Head of caudate nucleus (tissue), 42 donors: ENCODE results near the gene DENND2A.
A peak's percentile ranks its signal among the peaks of the same experiment; 100 is the strongest.
"Not testable (repeated sequence)": the region's sequence is repeated elsewhere in the genome, so short reads cannot be mapped to it uniquely, and the experiment has no call there.

Source experiments
- DNase-seq, 42 donors: peaks; one replicate each; pipeline versions ENCODE4 v3.0.0 to v3.0.0-alpha.2; 2020 to 2021; ENCODE audit warnings: mixed read lengths in 7 of 42
- intact Hi-C: fragments of 100-400 bp; cut with DNase I; formaldehyde crosslinking; loops from one replicate; pipeline ENCODE4 v1.15.0; 2022

Gene DENND2A

GRCh38 chr7:140674899-140675701 lies 34.5 kb upstream of the DENND2A start:
- DNase-seq = peak in 36 of 42 donors; percentile 17 to 81 (median 62)
- intact Hi-C loops = loop anchor here (2.0 to 10.0 kb wide), 4 partner anchors 22 to 340 kb away; partner anchors contain the start of genes BRAF, MRPS33 and NDUFB2

GRCh38 chr7:140674356-140674800 lies 33.8 kb upstream of the DENND2A start:
- intact Hi-C loops = loop anchor here (2.0 to 10.0 kb wide), 4 partner anchors 22 to 340 kb away; partner anchors contain the start of genes BRAF, MRPS33 and NDUFB2
- DNase-seq = peak in 6 of 42 donors; percentile 6 to 34 (median 22)

GRCh38 chr7:140673774-140674155 lies 33.2 kb upstream of the DENND2A start:
- intact Hi-C loops = loop anchor here (2.0 to 10.0 kb wide), 4 partner anchors 23 to 341 kb away; partner anchors contain the start of genes BRAF, MRPS33 and NDUFB2
- DNase-seq = peak in 1 of 42 donors; percentile 15

- DNase-seq = peak; percentile 40 to 87 (median 68)
- intact Hi-C loops = loop anchor here (10.0 kb wide), 3 partner anchors 132 to 342 kb away; partner anchors contain the start of genes BRAF and MRPS33
Measured at GRCh38 chr7:140673063-140673773, 32.6 kb upstream of the DENND2A start.

DNA sequence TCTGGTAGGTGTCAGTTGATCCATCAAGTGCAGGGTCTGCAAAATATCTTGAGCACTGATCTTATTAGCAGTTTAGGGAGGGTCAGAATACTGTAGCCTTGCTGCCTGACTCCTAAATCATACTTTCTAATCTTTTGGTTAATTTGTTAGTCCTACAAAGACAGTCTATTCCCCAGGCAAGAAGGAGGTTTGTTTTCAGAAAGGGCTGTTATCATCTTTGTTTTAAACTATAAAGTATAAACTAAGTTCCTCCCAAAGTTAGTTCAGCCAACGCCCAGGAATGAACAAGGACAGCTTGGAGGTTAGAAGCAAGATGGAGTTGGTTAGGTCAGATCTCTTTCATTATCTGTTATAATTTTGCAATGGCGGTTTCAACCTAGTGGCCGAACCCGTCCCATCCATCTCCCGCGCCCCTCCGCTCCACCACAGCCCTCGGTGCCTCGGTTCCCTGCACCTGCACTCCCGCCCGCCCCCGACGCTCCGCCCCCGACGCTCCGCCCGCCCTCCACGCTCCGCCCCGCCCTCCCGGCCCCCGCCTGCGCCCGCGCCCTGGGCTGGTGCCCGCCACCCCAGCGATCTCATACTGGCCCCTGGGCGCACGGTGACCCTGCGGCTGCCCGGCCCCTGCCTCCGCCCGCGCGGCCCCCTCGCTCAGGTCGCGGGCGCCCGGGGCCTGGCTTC lies 31.9 kb upstream of the DENND2A start, which contains the start of gene ADCK2:
Gene ADCK2, plus strand, starts transcription at position 564 of the 681 bp plus-strand sequence. CDS start 386 bp downstream, outside the sequence.
- intact Hi-C loops = loop anchor here (10.0 kb wide), 3 partner anchors 132 to 342 kb away; partner anchors contain the start of genes BRAF and MRPS33
- peak in 41 of 42 donors; percentile 18 to 85 (median 72) for DNase-seq

DNA sequence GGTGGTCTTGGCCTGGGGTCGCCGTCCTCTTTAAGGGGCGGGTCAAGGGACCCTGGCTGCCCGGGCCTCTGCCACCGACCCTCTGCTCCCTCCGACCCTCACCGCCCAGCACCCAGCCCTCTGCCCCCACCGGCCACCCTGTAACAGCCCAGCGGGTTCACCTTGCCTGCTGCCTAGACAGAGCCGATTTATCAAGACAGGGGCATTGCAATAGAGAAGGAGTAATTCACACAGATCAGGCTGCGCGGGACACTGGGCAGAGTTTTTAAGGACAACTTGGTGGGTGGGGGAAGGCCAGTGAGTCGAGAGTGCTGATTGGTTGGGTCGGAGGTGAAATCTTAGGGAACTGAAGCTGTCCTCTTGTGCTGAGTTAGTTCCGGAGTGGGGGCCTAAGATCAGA lies 31.4 kb upstream of the DENND2A start:
- intact Hi-C loops = loop anchor here (10.0 kb wide), 3 partner anchors 133 to 343 kb away; partner anchors contain the start of genes BRAF and MRPS33
- peak in 5 of 42 donors; percentile 7 to 34 (median 22) for DNase-seq

DNA sequence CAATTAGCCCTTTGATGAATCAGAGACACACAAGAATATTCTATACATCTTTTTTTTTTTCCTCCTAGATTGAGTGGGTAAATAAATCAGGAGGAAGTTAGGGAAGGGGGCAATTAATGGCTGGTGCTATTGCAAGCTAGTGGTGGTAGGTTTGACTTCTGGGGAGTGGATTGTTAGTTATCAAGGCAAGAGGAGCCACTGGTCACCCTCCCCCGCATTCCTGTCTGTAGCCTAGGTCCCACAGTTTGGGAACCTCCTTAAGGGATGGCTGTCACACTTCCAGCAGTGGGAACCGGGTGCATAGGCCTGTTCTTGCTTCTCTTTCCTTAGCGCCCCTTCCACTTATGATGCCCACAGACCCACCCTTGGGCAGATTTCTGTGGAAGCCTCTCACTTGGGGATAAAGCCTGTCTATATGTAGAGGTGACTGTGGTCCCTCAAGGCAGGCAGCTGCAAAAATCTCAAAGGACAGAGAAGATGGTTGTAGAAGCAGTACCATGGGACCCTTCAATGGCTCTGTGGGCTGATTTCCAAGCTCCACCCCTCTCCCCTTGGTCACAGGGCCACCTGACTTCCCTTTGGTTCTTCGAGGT lies 29.8 kb upstream of the DENND2A start:
- intact Hi-C loops = loop anchor here (10.0 kb wide), 3 partner anchors 134 to 344 kb away; partner anchors contain the start of genes BRAF and MRPS33
- DNase-seq = peak in 2 of 42 donors; percentile 6 to 9

DNA sequence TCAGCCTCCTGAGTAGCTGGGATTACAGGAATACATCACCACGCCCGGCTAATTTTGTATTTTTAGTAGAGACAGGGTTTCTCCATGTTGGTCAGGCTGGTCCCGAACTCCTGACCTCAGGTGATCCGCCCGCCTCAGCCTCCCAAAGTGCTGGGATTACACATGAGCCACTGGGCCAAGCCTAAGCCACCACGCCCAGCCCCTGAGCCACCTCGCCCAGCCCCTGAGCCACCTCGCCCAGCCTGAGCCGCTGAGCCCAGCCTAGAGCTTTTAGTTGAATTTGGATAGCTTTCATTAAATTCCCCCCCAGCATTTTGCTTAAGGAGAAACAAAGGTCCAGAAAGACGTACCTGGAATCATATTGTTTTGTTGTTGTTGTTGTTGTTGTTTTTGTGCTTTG lies 29.2 kb upstream of the DENND2A start:
- DNase-seq = peak in 3 of 42 donors; percentile 1 to 12 (median 8)
- intact Hi-C loops = loop anchor here (10.0 kb wide), 3 partner anchors 135 to 345 kb away; partner anchors contain the start of genes BRAF and MRPS33

DNA sequence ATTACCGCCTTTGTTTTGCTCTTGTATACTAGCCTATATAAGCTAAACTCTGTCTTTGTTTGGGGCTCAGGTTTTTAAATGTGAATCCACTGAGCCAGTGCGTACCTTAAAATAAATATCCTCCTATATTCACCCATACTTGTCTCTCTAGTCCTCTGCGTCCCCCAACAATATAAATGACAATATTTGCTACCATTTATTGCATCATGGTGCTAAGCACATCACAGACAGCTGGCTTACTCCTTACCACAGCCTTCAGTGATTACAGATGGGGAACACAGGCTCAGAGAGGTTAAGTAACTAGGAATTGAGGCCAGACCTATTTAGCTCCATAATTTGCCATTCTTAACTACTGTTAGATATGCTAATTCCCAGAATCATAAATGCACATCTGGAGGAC lies 28.7 kb upstream of the DENND2A start:
- intact Hi-C loops = no loop called here
- DNase-seq = no peak

- intact Hi-C loops = no loop called here
Measured at GRCh38 chr7:140668641-140669040, 28.0 kb upstream of the DENND2A start.

DNA sequence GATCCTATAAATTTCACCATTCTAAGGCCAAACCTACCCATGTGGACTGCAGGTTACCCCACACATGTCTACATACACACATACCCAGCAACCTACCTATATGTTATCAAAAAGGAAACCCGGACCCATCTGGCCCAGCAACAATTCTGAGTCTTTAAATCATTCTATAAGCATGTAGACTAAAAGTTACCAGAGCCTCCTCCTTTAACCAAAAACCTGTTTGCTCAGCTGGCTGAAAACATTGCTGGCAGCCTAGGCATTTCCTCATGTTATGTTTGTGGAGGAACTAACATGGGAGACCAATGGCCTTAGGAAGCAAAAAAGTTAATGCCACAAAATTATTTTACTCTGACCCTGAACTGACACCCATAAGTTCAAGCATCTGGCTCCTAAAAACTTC lies 26.9 kb upstream of the DENND2A start:
- intact Hi-C loops = no loop called here
- no peak for DNase-seq

More at GRCh38 chr7:140668641-140669040, 28.0 kb upstream of the DENND2A start:
- DNase-seq = no peak

DNA sequence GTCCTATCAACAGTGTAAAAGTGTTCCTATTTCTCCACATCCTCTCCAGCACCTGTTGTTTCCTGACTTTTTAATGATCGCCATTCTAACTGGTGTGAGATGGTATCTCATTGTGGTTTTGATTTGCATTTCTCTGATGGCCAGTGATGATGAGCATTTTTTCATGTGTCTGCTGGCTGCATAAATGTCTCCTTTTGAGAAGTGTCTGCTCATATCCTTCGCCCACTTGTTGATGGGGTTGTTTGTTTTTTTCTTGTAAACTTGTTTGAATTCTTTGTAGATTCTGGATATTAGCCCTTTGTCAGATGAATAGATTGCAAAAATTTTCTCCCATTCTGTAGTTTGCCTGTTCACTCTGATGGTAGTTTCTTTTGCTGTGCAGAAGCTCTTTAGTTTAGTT lies 22.3 kb upstream of the DENND2A start:
- intact Hi-C loops, DNase-seq: not testable (repeated sequence)

DNA sequence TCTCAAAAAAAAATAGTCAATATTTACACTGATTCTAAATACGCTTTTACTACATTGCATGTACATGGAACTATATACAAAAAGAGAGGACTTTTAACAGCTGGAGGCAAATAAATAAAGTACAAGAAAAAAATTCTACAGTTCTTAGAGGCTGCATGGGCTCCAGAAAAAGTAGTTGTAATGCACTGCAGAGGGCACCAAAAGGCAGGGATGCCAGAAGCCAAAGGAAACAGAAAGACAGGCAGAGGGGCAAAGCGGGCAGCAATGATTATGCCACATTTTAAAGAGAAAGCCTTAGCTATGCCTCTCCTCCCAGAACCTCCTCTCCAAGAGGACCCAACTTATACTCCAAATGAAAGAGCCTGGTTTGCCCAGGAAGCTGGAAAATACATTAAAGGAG lies 20.5 kb upstream of the DENND2A start:
- intact Hi-C loops = no loop called here
- DNase-seq = peak in 6 of 42 donors; percentile 8 to 37 (median 25)

- intact Hi-C loops = no loop called here
- DNase-seq = peak in 3 of 42 donors; percentile 0 to 2 (median 1)
Measured at GRCh38 chr7:140659856-140660255, 19.2 kb upstream of the DENND2A start.

- DNase-seq = peak in 2 of 42 donors; percentile 6 to 11
- intact Hi-C loops = no loop called here
Measured at GRCh38 chr7:140657891-140658290, 17.3 kb upstream of the DENND2A start.

GRCh38 chr7:140656548-140657515 lies 16.2 kb upstream of the DENND2A start:
- intact Hi-C loops = no loop called here
- peak in 11 of 42 donors; percentile 28 to 66 (median 40) for DNase-seq
